ENCODE data around the gene GRID1.

GRCh38 chr10:86064219-86064618 is 302.4 kb downstream of the GRID1 start:
- TF ChIP-seq GATA3 (IDR thresholded peaks at IDR 0.05; ENCODE audit: low read depth, low read length) (no peak), GATA2 (IDR thresholded peaks at IDR 0.05; ENCODE audit: low read depth, low read length) (no peak)

All from SH-SY5Y (cell line).